Fibroblast of the aortic adventitia (primary cell): ENCODE data around the gene MEMO1. TPM values are rescaled to one million over a fixed set of nuclear protein-coding genes. Genes with fewer than 3 reads are reported as not detected.
"Not testable (repeated sequence)": the region's sequence is repeated elsewhere in the genome, so short reads cannot be mapped to it uniquely, and the experiment has no call there.

Source experiments
- DNase-seq: peaks from one replicate; pipeline ENCODE4 v3.0.0-alpha.2; 2010; ENCODE audit warnings: low read depth
- H3K4me3 ChIP-seq: 2 replicates; pipeline ENCODE4 v1.5.1; 2011; ENCODE audit warnings: low read depth, mild to moderate bottlenecking, control low read depth, low read length, moderate library complexity
- total RNA-seq: library from RNA; depleted of rRNA; stranded (reverse); fragments of >200 nt; gene quantifications from 2 replicates; pipeline ENCODE4 v1.2.3, GENCODE V29; 2012; ENCODE audit warnings: low replicate concordance
- TF ChIP-seq, protein P1 (sequence below): IDR thresholded peaks from 2 replicates; pipeline ENCODE4 v1.5.1; 2011; ENCODE audit warnings: mild to moderate bottlenecking, low read length, control low read depth, inconsistent platforms; ENCODE audit not compliant: insufficient read depth

Gene MEMO1
- total RNA-seq, 1 donor, result 41.2 TPM

DNA sequence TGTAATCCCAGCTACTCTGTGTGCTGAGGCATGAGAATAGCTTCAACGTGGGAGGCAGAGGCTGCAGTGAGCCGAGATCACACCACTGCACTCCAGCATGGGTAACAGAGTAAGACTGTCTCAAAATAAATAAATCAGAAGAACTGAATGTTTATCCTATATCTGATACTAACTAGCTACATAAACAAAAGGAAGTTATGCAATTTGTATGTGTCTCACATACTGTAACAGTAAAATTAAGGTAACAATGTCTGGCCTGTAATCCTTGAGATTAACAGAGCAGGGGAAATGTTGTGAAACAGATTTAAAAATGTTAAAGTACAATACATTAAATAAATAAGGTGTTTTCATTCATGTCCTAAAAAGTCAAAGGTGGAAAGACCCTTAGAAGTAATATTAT lies 150.8 kb downstream of the MEMO1 start:
- no peak for DNase-seq
- no peak overlapping the region for H3K4me3 ChIP-seq
- TF ChIP-seq, protein P1, sequence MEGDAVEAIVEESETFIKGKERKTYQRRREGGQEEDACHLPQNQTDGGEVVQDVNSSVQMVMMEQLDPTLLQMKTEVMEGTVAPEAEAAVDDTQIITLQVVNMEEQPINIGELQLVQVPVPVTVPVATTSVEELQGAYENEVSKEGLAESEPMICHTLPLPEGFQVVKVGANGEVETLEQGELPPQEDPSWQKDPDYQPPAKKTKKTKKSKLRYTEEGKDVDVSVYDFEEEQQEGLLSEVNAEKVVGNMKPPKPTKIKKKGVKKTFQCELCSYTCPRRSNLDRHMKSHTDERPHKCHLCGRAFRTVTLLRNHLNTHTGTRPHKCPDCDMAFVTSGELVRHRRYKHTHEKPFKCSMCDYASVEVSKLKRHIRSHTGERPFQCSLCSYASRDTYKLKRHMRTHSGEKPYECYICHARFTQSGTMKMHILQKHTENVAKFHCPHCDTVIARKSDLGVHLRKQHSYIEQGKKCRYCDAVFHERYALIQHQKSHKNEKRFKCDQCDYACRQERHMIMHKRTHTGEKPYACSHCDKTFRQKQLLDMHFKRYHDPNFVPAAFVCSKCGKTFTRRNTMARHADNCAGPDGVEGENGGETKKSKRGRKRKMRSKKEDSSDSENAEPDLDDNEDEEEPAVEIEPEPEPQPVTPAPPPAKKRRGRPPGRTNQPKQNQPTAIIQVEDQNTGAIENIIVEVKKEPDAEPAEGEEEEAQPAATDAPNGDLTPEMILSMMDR, result no peak

- H3K4me3 ChIP-seq, result no peak overlapping the region
- TF ChIP-seq, protein P1, result no peak
- no peak for DNase-seq
Observed at GRCh38 chr2:31853521-31853920, 157.3 kb downstream of the MEMO1 start.

GRCh38 chr2:31842150-31842549 lies 168.7 kb downstream of the MEMO1 start:
- DNase-seq, H3K4me3 ChIP-seq: not testable (repeated sequence)

DNA sequence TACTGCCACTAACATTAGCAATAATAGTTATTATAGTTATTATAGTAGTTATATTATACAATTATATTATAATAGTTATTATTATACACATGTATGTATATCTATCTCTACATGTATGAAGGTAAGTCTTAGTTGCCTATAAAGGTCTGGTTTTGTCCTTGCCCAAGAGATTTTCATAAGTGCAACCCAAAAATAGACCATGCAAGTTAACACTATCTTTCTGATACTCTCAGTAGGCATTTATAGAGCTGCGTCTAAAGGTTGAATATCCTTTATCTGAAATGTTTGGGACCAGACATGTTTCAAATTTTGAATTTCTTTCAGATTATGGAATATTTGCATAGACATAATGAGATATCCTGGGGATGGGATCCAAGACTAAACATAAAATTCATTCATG lies 175.4 kb downstream of the MEMO1 start:
- TF ChIP-seq, protein P1, result no peak
- no peak for DNase-seq
- H3K4me3 ChIP-seq, result no peak overlapping the region

GRCh38 chr2:31832363-31832762 lies 178.4 kb downstream of the MEMO1 start:
- DNase-seq, result no peak
- TF ChIP-seq, protein P1, result no peak
- no peak overlapping the region for H3K4me3 ChIP-seq

DNA sequence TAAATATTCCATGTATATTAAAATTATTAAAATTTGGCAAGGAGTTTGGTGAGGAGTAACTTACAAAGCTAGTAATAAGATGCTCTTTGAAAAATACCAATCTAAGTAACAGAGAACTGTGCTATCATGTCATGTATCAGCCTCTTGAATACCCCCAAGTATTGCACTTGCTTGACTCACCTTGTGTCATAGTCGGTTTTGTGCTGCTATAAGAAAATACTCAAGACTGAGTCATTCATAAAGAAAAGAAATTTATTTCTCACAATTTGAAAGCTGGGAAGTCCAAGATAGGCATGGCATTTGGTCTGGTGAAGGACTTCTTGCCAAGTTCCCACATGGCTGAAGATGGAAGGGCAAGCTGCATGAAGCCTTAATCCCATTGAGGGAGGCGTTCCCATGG lies 179.2 kb downstream of the MEMO1 start:
- H3K4me3 ChIP-seq, result no peak overlapping the region
- TF ChIP-seq, protein P1, result no peak
- peak; percentile 4 for DNase-seq

GRCh38 chr2:31828891-31829290 lies 181.9 kb downstream of the MEMO1 start:
- TF ChIP-seq, protein P1, result no peak
- no peak overlapping the region for H3K4me3 ChIP-seq
- DNase-seq, result peak; percentile 8
